Left kidney (tissue), 2 donors: ENCODE results near the gene ZNF385C. TPM values are rescaled to one million over a fixed set of nuclear protein-coding genes. Genes with fewer than 3 reads are reported as not detected.

Experiments used
- DNase-seq: peaks from one replicate; pipeline ENCODE4 v3.0.0-alpha.2; 2013
- polyA plus RNA-seq: library from polyadenylated mRNA; unstranded; fragments of 120-200 nt; gene quantifications from one replicate; pipeline ENCODE4 v1.2.1, GENCODE V29; 2013; ENCODE audit not compliant: insufficient read length

ZNF385C gene
- polyA plus RNA-seq, 1 donor, result 9.6 TPM

- no peak for DNase-seq
Observed at GRCh38 chr17:41988418-41988817, 109.9 kb downstream of the ZNF385C start.

GRCh38 chr17:41987642-41988041 lies 110.6 kb downstream of the ZNF385C start:
- no peak for DNase-seq

- DNase-seq, result no peak
Observed at GRCh38 chr17:41986634-41987033, 111.6 kb downstream of the ZNF385C start.

- no peak for DNase-seq
Observed at GRCh38 chr17:41985919-41986318, 112.4 kb downstream of the ZNF385C start.

GRCh38 chr17:41984454-41984853 lies 113.8 kb downstream of the ZNF385C start:
- DNase-seq, result no peak

- DNase-seq, result no peak
Observed at GRCh38 chr17:41982026-41982760, 116.1 kb downstream of the ZNF385C start.

GRCh38 chr17:41977991-41978390 lies 120.3 kb downstream of the ZNF385C start:
- no peak for DNase-seq

- DNase-seq, result no peak
Observed at GRCh38 chr17:41976142-41976768, 122.0 kb downstream of the ZNF385C start.

Other genes starting within 250 kb of the ZNF385C start
- 12.4 TPM for gene KLHL11, start 233.1 kb downstream of the ZNF385C start, polyA plus RNA-seq
- 86.0 TPM for gene ACLY, start 179.5 kb downstream of the ZNF385C start, polyA plus RNA-seq
- 8.7 TPM for gene ODAD4, start 167.9 kb downstream of the ZNF385C start, polyA plus RNA-seq
- gene CNP, start 131.7 kb downstream of the ZNF385C start, polyA plus RNA-seq, result 62.5 TPM
- gene DNAJC7, start 81.0 kb downstream of the ZNF385C start, polyA plus RNA-seq, result 178 TPM
- 49.4 TPM for gene NKIRAS2, start 78.4 kb downstream of the ZNF385C start, polyA plus RNA-seq
- gene C17orf113, start 47.9 kb downstream of the ZNF385C start, polyA plus RNA-seq, result 4.7 TPM
- 6.8 TPM for gene DHX58, start 14.2 kb upstream of the ZNF385C start, polyA plus RNA-seq
- gene KAT2A, start 22.9 kb upstream of the ZNF385C start, polyA plus RNA-seq, result 70.7 TPM
- 0.17 TPM for gene HSPB9, start 24.3 kb upstream of the ZNF385C start, polyA plus RNA-seq
- gene RAB5C, start 56.5 kb upstream of the ZNF385C start, polyA plus RNA-seq, result 111 TPM
- not detected for gene KCNH4, start 82.7 kb upstream of the ZNF385C start, polyA plus RNA-seq
- not detected for gene HCRT, start 87.0 kb upstream of the ZNF385C start, polyA plus RNA-seq
- gene GHDC, start 96.0 kb upstream of the ZNF385C start, polyA plus RNA-seq, result 14.6 TPM
- 54.4 TPM for gene STAT5B, start 177.9 kb upstream of the ZNF385C start, polyA plus RNA-seq
- 5.0 TPM for gene STAT5A, start 190.0 kb upstream of the ZNF385C start, polyA plus RNA-seq